Measurements from ENCODE around the gene TTK. TPM values are rescaled to one million over a fixed set of nuclear protein-coding genes. Genes with fewer than 3 reads are reported as not detected.

TTK gene
- total RNA-seq, 1 experiment from 2014 or later, result 62.5 TPM

DNA sequence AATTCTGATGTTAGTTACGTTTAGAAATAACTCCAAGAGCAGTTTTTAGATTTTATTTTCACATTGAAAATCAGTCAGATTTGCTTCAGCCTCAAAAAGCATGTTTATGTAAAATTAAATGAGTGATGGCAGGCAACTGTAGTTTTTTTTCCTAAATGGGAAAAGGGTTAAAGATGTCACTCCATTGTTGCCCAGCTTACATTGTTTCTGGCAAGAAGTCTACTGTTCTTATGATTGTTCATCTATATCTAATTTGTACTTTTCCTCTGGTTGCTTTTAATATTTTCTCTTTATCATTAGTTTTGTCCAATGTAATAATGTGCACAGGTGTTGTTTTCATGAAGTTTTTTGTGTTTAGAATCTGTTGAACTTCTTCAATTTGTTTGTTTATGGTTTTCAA lies 6.7 kb upstream of the TTK start:
- CTCF ChIA-PET, result no interaction called here
- intact Hi-C loops (cut with micrococcal nuclease; ENCODE audit: unreplicated experiment), result no loop called here

GRCh38 chr6:80001337-80001736 lies 3.1 kb upstream of the TTK start:
- H3K27me3 ChIP-seq (replicated peaks; ENCODE audit: insufficient read depth, low read depth, low read length, poor library complexity), result no peaks in the 10 kb centered on the region
- H3K4me3 ChIP-seq (ENCODE audit: low read depth, low read length, poor library complexity, severe bottlenecking), result no peak overlapping the region
- CTCF ChIA-PET, result no interaction called here
- no peak for DNase-seq (ENCODE audit: low spot score)
- peaks cover 2% of the 10 kb centered on the region for H3K4me1 ChIP-seq (ENCODE audit: insufficient read depth, low read length, poor library complexity, severe bottlenecking)
- BruUV-seq (replicated peaks), result no TSS peak
- intact Hi-C loops (cut with micrococcal nuclease; ENCODE audit: unreplicated experiment), result no loop called here
- TF ChIP-seq EZH2 (IDR thresholded peaks at IDR 0.05; ENCODE audit: borderline replicate concordance, low read depth, low read length, poor library complexity, severe bottlenecking) (no peak), CTCF (conservative IDR thresholded peaks at IDR 0.05; ENCODE audit: low read depth, low read length) (no peak)
- POLR2A ChIA-PET (ENCODE audit: low non-redundant PET), result no interaction called here
- H3K9me3 ChIP-seq (ENCODE audit: low read depth, low read length, poor library complexity, severe bottlenecking), result no peaks in the 10 kb centered on the region
- peaks cover 1% of the 10 kb centered on the region for H3K36me3 ChIP-seq (ENCODE audit: insufficient read depth, low read length, poor library complexity, severe bottlenecking)
- no peak overlapping the region for H3K27ac ChIP-seq (ENCODE audit: low read depth, low read length, poor library complexity, severe bottlenecking)

More for the DNA sequence above, 6.7 kb upstream of the TTK start:
- BruUV-seq (replicated peaks), result no TSS peak
- no peaks in the 10 kb centered on the region for H3K36me3 ChIP-seq (ENCODE audit: insufficient read depth, low read length, poor library complexity, severe bottlenecking)
- H3K27ac ChIP-seq (ENCODE audit: low read depth, low read length, poor library complexity, severe bottlenecking), result no peak overlapping the region
- H3K27me3 ChIP-seq (replicated peaks; ENCODE audit: insufficient read depth, low read depth, low read length, poor library complexity), result no peaks in the 10 kb centered on the region
- H3K9me3 ChIP-seq (ENCODE audit: low read depth, low read length, poor library complexity, severe bottlenecking), result no peaks in the 10 kb centered on the region
- TF ChIP-seq CTCF (conservative IDR thresholded peaks at IDR 0.05; ENCODE audit: low read depth, low read length), result no peak
- TF ChIP-seq EZH2 (IDR thresholded peaks at IDR 0.05; ENCODE audit: borderline replicate concordance, low read depth, low read length, poor library complexity, severe bottlenecking), result no peak
- POLR2A ChIA-PET (ENCODE audit: low non-redundant PET), result no interaction called here
- no peak for DNase-seq (ENCODE audit: low spot score)
- H3K4me1 ChIP-seq (ENCODE audit: insufficient read depth, low read length, poor library complexity, severe bottlenecking), result no peaks in the 10 kb centered on the region
- no peak overlapping the region for H3K4me3 ChIP-seq (ENCODE audit: low read depth, low read length, poor library complexity, severe bottlenecking)

- intact Hi-C loops (cut with micrococcal nuclease; ENCODE audit: unreplicated experiment), result loop anchor here (2.0 kb wide), 1 partner anchor 57 kb away; the partner anchor contains the start of gene ELOVL4
- peak overlapping the region; percentile 79 for H3K27ac ChIP-seq (ENCODE audit: low read depth, low read length, poor library complexity, severe bottlenecking)
- peak overlapping the region; percentile 89 for H3K4me3 ChIP-seq (ENCODE audit: low read depth, low read length, poor library complexity, severe bottlenecking)
- TSS peak; percentile 98 for BruUV-seq (replicated peaks)
- ChIA-PET POLR2A (ENCODE audit: low non-redundant PET) (no interaction called here), CTCF (interaction anchor here (0.8 kb wide), 1 partner anchor 54 kb away, joined by 4 read pairs; no protein-coding TSS in a partner anchor)
- H3K9me3 ChIP-seq (ENCODE audit: low read depth, low read length, poor library complexity, severe bottlenecking), result no peaks in the 10 kb centered on the region
- no peak for TF ChIP-seq EZH2 (IDR thresholded peaks at IDR 0.05; ENCODE audit: borderline replicate concordance, low read depth, low read length, poor library complexity, severe bottlenecking)
- no peak for TF ChIP-seq CTCF (conservative IDR thresholded peaks at IDR 0.05; ENCODE audit: low read depth, low read length)
- H3K36me3 ChIP-seq (ENCODE audit: insufficient read depth, low read length, poor library complexity, severe bottlenecking), result peaks cover 26% of the 10 kb centered on the region
- no peaks in the 10 kb centered on the region for H3K27me3 ChIP-seq (replicated peaks; ENCODE audit: insufficient read depth, low read depth, low read length, poor library complexity)
- H3K4me1 ChIP-seq (ENCODE audit: insufficient read depth, low read length, poor library complexity, severe bottlenecking), result peaks cover 3% of the 10 kb centered on the region
- no peak for DNase-seq (ENCODE audit: low spot score)
Observed at GRCh38 chr6:80003826-80004172, 650 bp upstream of the TTK start.

Measured in A673 (cell line).